DOHH2 (cell line): ENCODE measurements around the gene HYOU1.
"Not testable (repeated sequence)": the region's sequence is repeated elsewhere in the genome, so short reads cannot be mapped to it uniquely, and the experiment has no call there.

ENCODE experiments used
- CTCF ChIP-seq: fragments of 200-600 bp; sonication (generic); IDR thresholded peaks from one replicate; pipeline ENCODE4 v1.5.1; 2014; ENCODE audit warnings: antibody characterized with exemption, mild to moderate bottlenecking, low read depth, low read length; ENCODE audit not compliant: poor library complexity, severe bottlenecking
- EZH2phosphoT487 ChIP-seq: fragments of 200-600 bp; sonication (generic); IDR thresholded peaks from 2 replicates; pipeline ENCODE4 v1.6.1; 2017; ENCODE audit warnings: borderline replicate concordance, mild to moderate bottlenecking, antibody characterized with exemption, low read length, moderate library complexity, mixed read lengths

DNA sequence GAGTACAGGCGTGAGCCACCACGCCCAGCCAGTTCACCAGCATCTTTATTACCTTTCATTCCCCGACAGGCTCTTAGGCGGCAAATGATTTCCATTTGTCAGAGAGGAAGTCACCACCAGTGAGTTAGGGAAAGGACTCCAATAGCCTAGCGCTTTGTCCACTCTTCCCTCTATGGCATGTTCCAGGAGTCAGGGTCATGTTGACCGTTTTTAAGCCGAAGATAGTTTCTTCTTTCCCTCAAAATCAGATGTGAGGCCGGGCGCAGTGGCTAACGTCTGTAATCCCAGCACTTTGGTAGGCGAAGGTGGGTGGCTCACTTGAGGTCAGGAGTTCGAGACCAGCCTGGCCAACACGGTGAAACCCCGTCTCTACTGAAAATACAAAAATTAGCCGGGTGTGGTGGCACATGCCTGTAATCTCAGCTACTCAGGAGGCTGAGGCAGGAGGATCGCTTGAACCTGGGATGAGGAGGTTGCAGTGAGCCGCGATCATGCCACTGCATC is 46.2 kb upstream of the HYOU1 start:
- not testable (repeated sequence) for TF ChIP-seq CTCF, EZH2phosphoT487
